HEK293T (cell line): ENCODE data around the gene TMEFF2.

Experiments used
- CTCF ChIA-PET: fragments of 350-600 bp; formaldehyde crosslinking; extraction: SDS; loops from one replicate; lab custom pipeline; 2021; ENCODE audit warnings: antibody characterized with exemption, inconsistent platforms; lab: Yijun Ruan, JAX
- POLR2A ChIA-PET: fragments of 350-600 bp; formaldehyde crosslinking; extraction: SDS; loops from one replicate; lab custom pipeline; 2020; ENCODE audit warnings: antibody characterized with exemption, inconsistent platforms; lab: Yijun Ruan, JAX
- DNase-seq: peaks from one replicate; pipeline ENCODE4 v3.0.0; 2012; ENCODE audit warnings: mixed read lengths; ENCODE audit errors: extremely low spot score
- ARNT ChIP-seq: fragments of 450-650 bp; IDR thresholded peaks from 2 replicates; pipeline ENCODE4 v1.6.1; 2017; ENCODE audit warnings: mild to moderate bottlenecking
- BHLHE40 ChIP-seq: fragments of 450-650 bp; IDR thresholded peaks from 2 replicates; pipeline ENCODE4 v1.6.1; 2016; ENCODE audit warnings: mild to moderate bottlenecking, moderate library complexity, borderline replicate concordance
- CTBP1 ChIP-seq: fragments of 450-650 bp; IDR thresholded peaks from 2 replicates; pipeline ENCODE4 v1.6.1; 2016; ENCODE audit warnings: borderline replicate concordance
- ELF4 ChIP-seq: fragments of 450-650 bp; IDR thresholded peaks from 2 replicates; pipeline ENCODE4 v1.6.1; 2017; ENCODE audit warnings: antibody characterized with exemption
- FOXA1 ChIP-seq: fragments of 450-650 bp; IDR thresholded peaks from 2 replicates; pipeline ENCODE4 v1.6.1; 2016; ENCODE audit warnings: mild to moderate bottlenecking
- FOXK2 ChIP-seq: fragments of 450-650 bp; IDR thresholded peaks from 2 replicates; pipeline ENCODE4 v1.6.1; 2016; ENCODE audit warnings: mild to moderate bottlenecking
- FOXM1 ChIP-seq: fragments of 450-650 bp; IDR thresholded peaks from 2 replicates; pipeline ENCODE4 v1.6.1; 2017; ENCODE audit warnings: mild to moderate bottlenecking, borderline replicate concordance
- HDGF ChIP-seq: fragments of 450-650 bp; IDR thresholded peaks from 2 replicates; pipeline ENCODE4 v1.6.1; 2017; ENCODE audit warnings: antibody characterized with exemption, borderline replicate concordance
- L3MBTL2 ChIP-seq: fragments of 450-650 bp; conservative IDR thresholded peaks from 2 replicates; pipeline ENCODE4 v1.6.1; 2016; ENCODE audit warnings: mild to moderate bottlenecking
- LEF1 ChIP-seq: fragments of 450-650 bp; IDR thresholded peaks from 2 replicates; pipeline ENCODE4 v1.6.1; 2017; ENCODE audit warnings: mild to moderate bottlenecking, borderline replicate concordance
- NFRKB ChIP-seq: fragments of 450-650 bp; IDR thresholded peaks from 2 replicates; pipeline ENCODE4 v1.6.1; 2016; ENCODE audit warnings: mild to moderate bottlenecking, moderate library complexity
- SP1 ChIP-seq: fragments of 450-650 bp; IDR thresholded peaks from 2 replicates; pipeline ENCODE4 v1.6.1; 2017
- SUZ12 ChIP-seq: fragments of 450-650 bp; IDR thresholded peaks from 2 replicates; pipeline ENCODE4 v1.6.1; 2016; ENCODE audit warnings: mild to moderate bottlenecking
- TARDBP ChIP-seq: fragments of 450-650 bp; IDR thresholded peaks from 2 replicates; pipeline ENCODE4 v1.6.1; 2016
- ZNF384 ChIP-seq: fragments of 450-650 bp; IDR thresholded peaks from 2 replicates; pipeline ENCODE4 v1.6.1; 2016
- TF ChIP-seq, protein P1 (sequence below): fragments of 450-650 bp; IDR thresholded peaks from 2 replicates; pipeline ENCODE4 v1.6.1; 2016

The TMEFF2 gene

DNA sequence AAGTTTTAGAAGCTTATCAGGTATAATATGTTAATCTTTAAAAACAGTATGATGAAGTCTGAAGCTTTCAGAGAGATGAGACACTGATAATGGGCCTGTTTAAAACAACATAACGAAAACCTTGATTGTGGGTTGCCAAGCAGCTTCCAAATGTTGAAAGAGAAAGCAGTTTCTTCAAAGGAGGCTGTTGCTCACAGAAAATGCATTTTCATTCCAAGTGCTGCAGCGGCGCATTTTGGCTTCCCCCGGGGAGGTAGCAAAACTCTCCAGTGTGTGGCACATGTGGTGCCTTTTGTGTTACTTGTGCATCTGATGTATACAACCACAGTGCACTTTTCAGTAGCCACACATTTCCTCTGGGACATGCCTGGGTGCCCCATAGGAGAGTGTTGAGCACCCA lies 66.1 kb downstream of the TMEFF2 start:
- ChIA-PET POLR2A (no interaction called here), CTCF (no interaction called here)
- no peak for TF ChIP-seq BHLHE40
- no peak for TF ChIP-seq CTBP1
- no peak for TF ChIP-seq NFRKB
- TF ChIP-seq TARDBP, result no peak
- TF ChIP-seq LEF1, result no peak
- no peak for TF ChIP-seq L3MBTL2
- DNase-seq, result no peak

DNA sequence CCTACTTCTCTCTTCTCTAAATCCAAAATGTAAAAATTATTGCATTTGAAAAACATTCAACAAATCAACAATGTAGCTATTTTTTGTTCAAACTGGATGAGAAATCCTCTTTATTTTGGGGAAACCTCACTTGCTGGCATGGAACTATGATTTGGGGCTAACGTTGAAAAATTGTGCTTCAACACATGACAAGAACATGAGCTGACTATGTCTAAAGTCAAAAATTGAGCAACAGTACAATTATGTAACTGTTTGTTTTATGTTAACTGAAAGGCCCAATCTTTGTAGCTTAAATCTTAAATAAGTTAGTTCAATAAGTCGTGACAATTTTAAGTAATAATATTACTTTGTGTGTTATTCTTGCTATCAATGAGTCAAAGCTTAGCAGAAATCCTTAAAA lies 67.3 kb downstream of the TMEFF2 start:
- ChIA-PET POLR2A (no interaction called here), CTCF (no interaction called here)
- TF ChIP-seq FOXK2, result no peak
- TF ChIP-seq ZNF384, result no peak
- TF ChIP-seq HDGF, result no peak
- no peak for TF ChIP-seq ARNT
- TF ChIP-seq ELF4, result no peak
- no peak for TF ChIP-seq BHLHE40
- TF ChIP-seq L3MBTL2, result no peak
- no peak for TF ChIP-seq TARDBP
- DNase-seq, result no peak

DNA sequence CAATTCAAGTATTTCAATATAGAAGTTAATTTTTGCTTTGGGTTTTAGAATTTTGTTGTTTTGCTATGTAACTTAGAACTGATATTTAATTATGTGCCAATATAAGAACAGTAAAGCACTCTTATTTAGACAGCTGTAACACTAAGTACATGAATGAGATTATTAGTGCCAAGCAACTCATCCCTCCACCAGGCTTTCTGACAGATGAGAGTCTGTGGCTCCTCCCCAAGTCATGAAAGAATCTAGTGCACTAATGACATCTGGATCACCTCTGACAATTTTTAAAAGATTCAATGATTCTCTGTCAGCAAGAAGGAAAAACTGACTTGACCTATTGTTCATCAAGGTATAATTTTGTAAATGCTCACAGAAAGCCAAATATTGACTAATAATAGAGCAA lies 67.8 kb downstream of the TMEFF2 start:
- no peak for DNase-seq
- ChIA-PET CTCF (no interaction called here), POLR2A (no interaction called here)
- TF ChIP-seq TARDBP (no peak), LEF1 (no peak), HDGF (no peak), FOXK2 (no peak), FOXA1 (no peak), BHLHE40 (no peak), L3MBTL2 (no peak), ARNT (no peak), SUZ12 (no peak), NFRKB (no peak), SP1 (no peak), ELF4 (no peak), ZNF384 (no peak), CTBP1 (no peak), FOXM1 (no peak)
- TF ChIP-seq, protein P1, sequence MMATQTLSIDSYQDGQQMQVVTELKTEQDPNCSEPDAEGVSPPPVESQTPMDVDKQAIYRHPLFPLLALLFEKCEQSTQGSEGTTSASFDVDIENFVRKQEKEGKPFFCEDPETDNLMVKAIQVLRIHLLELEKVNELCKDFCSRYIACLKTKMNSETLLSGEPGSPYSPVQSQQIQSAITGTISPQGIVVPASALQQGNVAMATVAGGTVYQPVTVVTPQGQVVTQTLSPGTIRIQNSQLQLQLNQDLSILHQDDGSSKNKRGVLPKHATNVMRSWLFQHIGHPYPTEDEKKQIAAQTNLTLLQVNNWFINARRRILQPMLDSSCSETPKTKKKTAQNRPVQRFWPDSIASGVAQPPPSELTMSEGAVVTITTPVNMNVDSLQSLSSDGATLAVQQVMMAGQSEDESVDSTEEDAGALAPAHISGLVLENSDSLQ, result no peak

DNA sequence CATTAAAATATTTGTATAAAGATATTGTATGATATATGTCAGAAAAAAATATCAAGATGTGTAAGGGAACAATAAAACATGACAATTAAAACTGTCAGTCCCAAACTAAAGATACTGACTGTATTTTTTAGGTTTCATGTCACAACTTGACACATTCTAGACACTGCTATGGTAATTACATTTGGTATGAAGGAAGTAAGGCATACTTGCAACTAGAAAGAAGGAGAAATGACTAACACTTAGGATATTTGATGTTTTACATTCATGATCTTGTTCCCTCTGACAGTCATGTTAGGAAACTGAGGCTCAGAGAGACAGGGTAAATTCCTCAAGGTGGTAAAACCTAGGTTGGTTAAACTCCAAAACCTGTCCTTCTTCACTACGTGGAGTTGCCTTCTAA lies 68.3 kb downstream of the TMEFF2 start:
- CTCF ChIA-PET, result no interaction called here
- DNase-seq, result no peak
- no peak for TF ChIP-seq TARDBP
- TF ChIP-seq ELF4, result no peak
- no peak for TF ChIP-seq CTBP1
- TF ChIP-seq L3MBTL2, result no peak
- TF ChIP-seq, protein P1, result no peak
- POLR2A ChIA-PET, result no interaction called here

DNA sequence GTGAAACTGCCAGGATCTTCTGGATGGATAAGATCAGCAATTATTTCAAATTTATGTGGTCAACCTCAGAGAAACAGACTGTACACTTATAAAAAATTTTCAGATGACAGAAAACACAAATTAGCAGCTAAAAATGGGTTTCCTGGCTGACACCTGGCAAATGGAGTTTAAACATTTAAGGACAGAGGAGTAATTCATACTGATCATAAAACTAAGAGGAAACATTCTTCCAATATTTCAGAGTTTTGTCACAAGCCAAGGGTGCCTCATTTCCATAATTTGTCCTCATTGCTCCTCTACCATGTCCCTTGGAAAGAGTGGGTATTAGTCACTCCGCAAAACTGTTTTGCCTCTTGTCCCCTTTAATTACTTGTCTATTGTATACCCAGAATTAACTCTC lies 70.2 kb downstream of the TMEFF2 start:
- TF ChIP-seq CTBP1 (no peak), FOXA1 (no peak), ARNT (no peak), L3MBTL2 (no peak), SP1 (no peak), LEF1 (no peak), BHLHE40 (no peak), HDGF (no peak), ELF4 (no peak), ZNF384 (no peak), TARDBP (no peak), FOXK2 (no peak)
- TF ChIP-seq, protein P1, result no peak
- no peak for DNase-seq
- CTCF ChIA-PET, result no interaction called here
- POLR2A ChIA-PET, result no interaction called here

DNA sequence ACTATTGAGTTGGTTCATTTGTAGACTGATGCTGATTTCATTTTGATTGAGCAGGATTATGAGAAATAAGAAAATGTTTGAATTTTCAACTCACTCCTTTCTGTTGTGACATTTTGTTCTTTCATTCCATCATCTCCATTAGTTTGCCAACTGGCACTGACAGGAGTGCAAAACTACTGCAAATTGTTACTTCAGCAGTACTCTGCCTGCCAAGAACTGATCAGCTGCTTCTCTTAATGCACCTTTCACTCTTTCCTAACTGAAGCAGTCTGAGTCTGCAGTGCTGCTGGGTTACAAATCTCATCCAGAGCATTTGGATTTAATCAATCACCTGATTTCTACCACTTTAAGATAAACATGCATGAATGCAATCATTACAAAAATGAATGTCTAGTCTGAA lies 70.9 kb downstream of the TMEFF2 start:
- TF ChIP-seq NFRKB (no peak), LEF1 (no peak), SP1 (no peak), L3MBTL2 (no peak), FOXK2 (no peak), ZNF384 (no peak), TARDBP (no peak), FOXM1 (no peak), BHLHE40 (no peak), HDGF (no peak), ELF4 (no peak), ARNT (no peak), CTBP1 (no peak), SUZ12 (no peak), FOXA1 (no peak)
- TF ChIP-seq, protein P1, result no peak
- ChIA-PET POLR2A (no interaction called here), CTCF (no interaction called here)
- DNase-seq, result no peak

DNA sequence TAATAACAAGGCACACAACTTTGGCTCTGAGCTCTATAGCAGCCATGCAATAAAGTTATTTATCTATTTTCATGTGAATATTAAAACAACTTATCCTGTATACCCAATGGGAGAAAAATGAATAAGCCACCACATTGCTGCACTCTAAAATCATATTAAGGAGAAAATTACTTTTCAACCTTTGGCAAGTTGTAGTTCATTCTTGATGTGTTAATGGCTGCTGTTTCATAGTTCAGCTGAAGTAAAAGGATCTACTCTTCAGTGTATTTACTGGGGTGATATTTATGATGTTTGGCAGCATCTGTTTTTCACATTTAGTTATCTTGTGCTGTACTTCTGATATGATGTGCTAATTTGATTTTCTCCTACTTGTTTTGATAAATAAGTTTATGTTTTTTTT lies 71.8 kb downstream of the TMEFF2 start:
- ChIA-PET CTCF (no interaction called here), POLR2A (no interaction called here)
- no peak for DNase-seq
- no peak for TF ChIP-seq FOXK2
